A549 (cell line): Measurements from ENCODE around the gene C3orf20. TPM values are rescaled to one million over a fixed set of nuclear protein-coding genes. Genes with fewer than 3 reads are reported as not detected.

Source experiments
- ATAC-seq, 2 experiments: fragments of 200-7000 bp in 1 of 2; fragments of >200 bp in 1 of 2; cut with Nextera tagmentation in 1 of 2; cut with Tn5 transposase in 1 of 2; 3 replicates each; pipeline versions ENCODE4 v1.8.0 to v1.9.1; 2018 to 2020; ENCODE audit warnings: mild to moderate bottlenecking in 1 of 2, moderate library complexity in 1 of 2
- CTCF ChIA-PET: fragments of 300-600 bp; sonication (Branson Sonifier 250); formaldehyde crosslinking; extraction: SDS; loops from one replicate; lab custom pipeline; 2021; ENCODE audit warnings: antibody characterized with exemption, inconsistent platforms; lab: Yijun Ruan, JAX
- POLR2A ChIA-PET: fragments of 350-600 bp; formaldehyde crosslinking; extraction: SDS; loops from one replicate; lab custom pipeline; 2021; ENCODE audit warnings: antibody characterized with exemption, inconsistent platforms; lab: Yijun Ruan, JAX
- DNase-seq, 2 experiments: peaks; one replicate each; pipeline versions ENCODE4 v3.0.0 to v3.0.0-alpha.2; 2011 to 2016; ENCODE audit warnings: low read depth in 1 of 2, low spot score in 1 of 2
- FAIRE-seq: peaks from 2 replicates; lab custom pipeline; 2011; peaks lifted over from hg19 to GRCh38; lab: Jason Lieb, UNC
- H3K27ac ChIP-seq, 2 experiments: fragments of >200 bp; sonication (Bioruptor Twin); formaldehyde crosslinking; 3 replicates each; pipeline ENCODE4 v1.5.1; 2016 to 2017
- H3K4me1 ChIP-seq: fragments of >200 bp; sonication (Bioruptor Twin); formaldehyde crosslinking; 3 replicates; pipeline ENCODE4 v1.6.1; 2016
- H3K4me2 ChIP-seq: fragments of >200 bp; sonication (Bioruptor Twin); formaldehyde crosslinking; 3 replicates; pipeline ENCODE4 v1.6.1; 2016
- H3K4me3 ChIP-seq: fragments of >200 bp; sonication (Bioruptor Twin); formaldehyde crosslinking; 3 replicates; pipeline ENCODE4 v1.5.1; 2016
- H3K9me3 ChIP-seq: fragments of >200 bp; sonication (Bioruptor Twin); formaldehyde crosslinking; 3 replicates; pipeline ENCODE4 v1.6.1; 2016
- CBX2 ChIP-seq: fragments of 200-600 bp; sonication (generic); IDR thresholded peaks from 2 replicates; pipeline ENCODE4 v1.6.1; 2016; ENCODE audit warnings: low read depth, mild to moderate bottlenecking, borderline replicate concordance
- CEBPB ChIP-seq, 2 experiments: fragments of >200 bp in 1 of 2; sonication (Bioruptor Twin) in 1 of 2; formaldehyde crosslinking in 1 of 2; IDR thresholded peaks; 2 replicates each; pipeline ENCODE4 v1.6.1; 2012 to 2016
- CHD4 ChIP-seq: fragments of 200-600 bp; sonication (generic); IDR thresholded peaks from 2 replicates; pipeline ENCODE4 v1.6.1; 2016; ENCODE audit warnings: antibody characterized with exemption, mild to moderate bottlenecking, borderline replicate concordance
- GATA3 ChIP-seq: IDR thresholded peaks from 2 replicates; pipeline ENCODE4 v1.6.1; 2012; ENCODE audit warnings: borderline replicate concordance
- HOXA7 ChIP-seq: fragments of 250-450 bp; sonication (Bioruptor Pico); IDR thresholded peaks from 2 replicates; pipeline ENCODE4 v1.5.0; 2020; ENCODE audit warnings: mild to moderate bottlenecking, moderate library complexity
- JUNB ChIP-seq: fragments of >200 bp; sonication (Bioruptor Twin); formaldehyde crosslinking; IDR thresholded peaks from 2 replicates; pipeline ENCODE4 v1.6.1; 2016
- KDM1A ChIP-seq: fragments of 200-600 bp; sonication (generic); IDR thresholded peaks from 2 replicates; pipeline ENCODE4 v1.6.1; 2016; ENCODE audit warnings: low read depth, mild to moderate bottlenecking
- MAFK ChIP-seq: fragments of 450-650 bp; IDR thresholded peaks from 2 replicates; pipeline ENCODE4 v1.6.1; 2014; ENCODE audit not compliant: partially characterized antibody
- MAZ ChIP-seq: fragments of 150-350 bp; IDR thresholded peaks from 2 replicates; pipeline ENCODE4 v1.6.1; 2014; ENCODE audit warnings: antibody characterized with exemption, low read depth, low read length, borderline replicate concordance
- NPAS2 ChIP-seq: fragments of 250-450 bp; sonication (Bioruptor Pico); IDR thresholded peaks from 2 replicates; pipeline ENCODE4 v1.8.0; 2022; ENCODE audit warnings: mild to moderate bottlenecking, moderate library complexity, borderline replicate concordance
- POLR2A ChIP-seq: IDR thresholded peaks from 2 replicates; pipeline ENCODE4 v1.6.1; 2012; ENCODE audit warnings: mild to moderate bottlenecking, low read length
- RAD21 ChIP-seq, 2 experiments: fragments of >200 bp in 1 of 2; sonication (Bioruptor Twin) in 1 of 2; formaldehyde crosslinking in 1 of 2; IDR thresholded peaks in 1 of 2; conservative IDR thresholded peaks in 1 of 2; 2 replicates in 1 of 2; 3 replicates in 1 of 2; pipeline ENCODE4 v1.6.1; 2012 to 2018; ENCODE audit warnings: inconsistent platforms in 1 of 2
- RCOR1 ChIP-seq: fragments of 150-350 bp; IDR thresholded peaks from 2 replicates; pipeline ENCODE4 v1.6.1; 2014; ENCODE audit warnings: antibody characterized with exemption, low read length, low read depth
- RFX5 ChIP-seq: fragments of 450-650 bp; IDR thresholded peaks from 2 replicates; pipeline ENCODE4 v1.7.1; 2014; ENCODE audit warnings: antibody characterized with exemption, mild to moderate bottlenecking, moderate library complexity
- SREBF2 ChIP-seq: fragments of 450-650 bp; IDR thresholded peaks from 2 replicates; pipeline ENCODE4 v1.6.1; 2014; ENCODE audit warnings: mild to moderate bottlenecking, moderate library complexity
- TFCP2L1 ChIP-seq: fragments of 250-450 bp; sonication (Bioruptor Pico); IDR thresholded peaks from 2 replicates; pipeline ENCODE4 v1.5.0; 2021; ENCODE audit warnings: mild to moderate bottlenecking
- TP53 ChIP-seq: fragments of 250-450 bp; sonication (Bioruptor Pico); IDR thresholded peaks from 2 replicates; pipeline ENCODE4 v1.5.0; 2021; ENCODE audit warnings: mild to moderate bottlenecking, moderate library complexity
- ZNF302 ChIP-seq: fragments of 250-450 bp; sonication (Bioruptor Pico); IDR thresholded peaks from 2 replicates; pipeline ENCODE4 v1.9.0; 2021; ENCODE audit warnings: inconsistent platforms, mild to moderate bottlenecking, moderate library complexity
- WGBS: methylation state at CpG from one replicate; pipeline ENCODE4 v1.1.6; 2017; ENCODE audit errors: missing lambda C conversion rate; 5-methylcytosine and 5-hydroxymethylcytosine counted together
- polyA plus RNA-seq, 4 experiments: library from polyadenylated mRNA; depleted of rRNA in 3 of 4; stranded (reverse); fragments of >200 nt; fragmentation: RNase III in 1 of 4; extraction: RNeasy Plus Mini Kit Qiagen cat#74134 plus additional on column Dnase treatment in 1 of 4; gene quantifications; 2 replicates in 3 of 4; 3 replicates in 1 of 4; pipeline ENCODE4 v1.2.3, GENCODE V29; 2011 to 2017
- TF ChIP-seq, protein P1 (sequence below): fragments of 450-650 bp; IDR thresholded peaks from 2 replicates; pipeline ENCODE4 v1.6.1; 2014; ENCODE audit warnings: antibody characterized with exemption
- TF ChIP-seq, protein P2 (sequence below): fragments of >200 bp; sonication (Bioruptor Twin); formaldehyde crosslinking; IDR thresholded peaks from 2 replicates; pipeline ENCODE4 v1.6.1; 2016
- TF ChIP-seq, protein P3 (sequence below): IDR thresholded peaks from 2 replicates; pipeline ENCODE4 v1.6.1; 2012; ENCODE audit warnings: low read depth, borderline replicate concordance
- TF ChIP-seq, protein P4 (sequence below): fragments of 150-350 bp; IDR thresholded peaks from 2 replicates; pipeline ENCODE4 v1.6.1; 2014; ENCODE audit warnings: low read depth, mild to moderate bottlenecking, low read length
- TF ChIP-seq, protein P5 (sequence below): fragments of >200 bp; sonication (Bioruptor Twin); formaldehyde crosslinking; IDR thresholded peaks from 3 replicates; pipeline ENCODE4 v1.6.1; 2016
- TF ChIP-seq, protein P6 (sequence below): fragments of 250-450 bp; sonication (Bioruptor Pico); IDR thresholded peaks from 2 replicates; pipeline ENCODE4 v1.5.0; 2021; ENCODE audit warnings: mild to moderate bottlenecking, moderate library complexity, borderline replicate concordance

C3orf20 gene
- polyA plus RNA-seq, 2 of the 4 experiments (the other 2 are of a cell fraction): 0.05 TPM; not detected in 1

DNA sequence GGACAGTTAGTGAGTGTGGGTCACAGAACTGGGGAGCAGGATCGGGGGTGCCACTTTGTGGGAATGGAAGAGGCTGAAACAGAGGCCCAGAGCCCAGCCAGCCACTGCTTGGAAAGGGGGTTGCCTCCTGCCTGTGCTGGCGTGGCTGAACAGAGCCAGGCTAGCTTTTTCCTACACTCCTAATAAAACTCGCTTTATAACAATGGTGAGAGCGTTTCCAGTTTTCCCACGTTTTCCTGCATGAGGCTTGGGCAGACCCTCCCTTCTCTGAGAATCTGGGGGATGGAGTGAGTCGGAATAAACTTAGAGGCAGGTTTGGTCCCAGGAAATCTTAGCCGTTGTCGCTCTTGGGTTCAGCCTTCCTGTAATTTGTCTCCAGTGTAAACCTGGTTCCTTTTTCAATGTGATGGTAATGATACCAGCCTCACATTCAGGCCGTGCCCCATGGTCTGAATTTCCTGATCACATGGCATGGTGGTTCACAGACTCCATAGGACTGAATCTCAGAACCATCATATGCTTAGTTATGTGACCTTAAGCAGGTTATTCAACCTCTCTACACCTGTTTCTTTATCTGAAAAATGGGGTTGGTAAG is 137.4 kb downstream of the C3orf20 start:
- no peak for FAIRE-seq
- Histone ChIP-seq H3K4me1 (no peaks in the 10 kb centered on the region), H3K4me2 (no peak overlapping the region), H3K4me3 (no peak overlapping the region), H3K27ac (no peak overlapping the region), H3K9me3 (no peaks in the 10 kb centered on the region)
- WGBS: 58% methylated on average over 9 of the region's 9 CpGs
- no peak for TF ChIP-seq ZNF302
- TF ChIP-seq, protein P1, sequence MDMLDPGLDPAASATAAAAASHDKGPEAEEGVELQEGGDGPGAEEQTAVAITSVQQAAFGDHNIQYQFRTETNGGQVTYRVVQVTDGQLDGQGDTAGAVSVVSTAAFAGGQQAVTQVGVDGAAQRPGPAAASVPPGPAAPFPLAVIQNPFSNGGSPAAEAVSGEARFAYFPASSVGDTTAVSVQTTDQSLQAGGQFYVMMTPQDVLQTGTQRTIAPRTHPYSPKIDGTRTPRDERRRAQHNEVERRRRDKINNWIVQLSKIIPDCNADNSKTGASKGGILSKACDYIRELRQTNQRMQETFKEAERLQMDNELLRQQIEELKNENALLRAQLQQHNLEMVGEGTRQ: no peak
- TF ChIP-seq, protein P2, sequence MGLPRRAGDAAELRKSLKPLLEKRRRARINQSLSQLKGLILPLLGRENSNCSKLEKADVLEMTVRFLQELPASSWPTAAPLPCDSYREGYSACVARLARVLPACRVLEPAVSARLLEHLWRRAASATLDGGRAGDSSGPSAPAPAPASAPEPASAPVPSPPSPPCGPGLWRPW: no peak
- ChIA-PET POLR2A (no interaction called here), CTCF (interaction anchor here (1.4 kb wide), 1 partner anchor 28 kb away, joined by 3 read pairs; no protein-coding TSS in a partner anchor)
- no peak for DNase-seq
- no peak for ATAC-seq

DNA sequence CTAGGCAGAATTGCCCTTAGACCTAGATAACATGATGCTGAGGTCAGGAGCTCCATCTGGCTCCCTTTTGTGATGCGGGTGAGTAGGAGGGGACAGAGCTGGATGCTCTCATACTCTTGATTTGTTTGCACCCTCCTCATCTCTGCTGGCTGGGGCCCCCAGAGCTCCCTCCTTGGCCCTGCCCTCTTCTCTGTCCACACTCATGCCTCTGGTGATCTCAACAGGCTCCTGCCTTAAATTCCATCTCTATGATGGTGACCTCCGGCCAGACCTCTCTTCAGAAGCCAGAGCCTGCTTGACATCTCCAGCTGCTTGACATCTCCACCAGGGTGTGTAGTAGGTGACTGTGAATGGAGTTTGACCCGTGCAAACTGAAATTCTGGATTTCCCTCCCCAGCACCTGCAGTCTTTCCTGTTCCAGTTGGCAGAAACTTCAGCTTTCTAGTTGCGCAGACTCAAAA is 139.5 kb downstream of the C3orf20 start:
- H3K4me2 ChIP-seq: no peak overlapping the region
- H3K4me1 ChIP-seq: no peaks in the 10 kb centered on the region
- WGBS: 37% methylated on average over 4 of the region's 4 CpGs
- no peaks in the 10 kb centered on the region for H3K9me3 ChIP-seq
- ChIA-PET POLR2A (no interaction called here), CTCF (interaction anchor here (0.9 to 1.1 kb wide), 3 partner anchors 9 to 16 kb away, joined by 3 to 4 read pairs (median 4); no protein-coding TSS in a partner anchor)
- H3K27ac ChIP-seq: no peak overlapping the region
- DNase-seq: no peak
- FAIRE-seq: no peak
- no peak for TF ChIP-seq TFCP2L1 (CRISPR knock-in tag)
- TF ChIP-seq MAFK: no peak
- TF ChIP-seq RAD21 (conservative IDR thresholded peaks at IDR 0.05 in 1 of 2, IDR thresholded peaks at IDR 0.05 in 1 of 2): no peak
- TF ChIP-seq, protein P3, sequence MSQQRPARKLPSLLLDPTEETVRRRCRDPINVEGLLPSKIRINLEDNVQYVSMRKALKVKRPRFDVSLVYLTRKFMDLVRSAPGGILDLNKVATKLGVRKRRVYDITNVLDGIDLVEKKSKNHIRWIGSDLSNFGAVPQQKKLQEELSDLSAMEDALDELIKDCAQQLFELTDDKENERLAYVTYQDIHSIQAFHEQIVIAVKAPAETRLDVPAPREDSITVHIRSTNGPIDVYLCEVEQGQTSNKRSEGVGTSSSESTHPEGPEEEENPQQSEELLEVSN: no peak
- no peak for TF ChIP-seq JUNB
- H3K4me3 ChIP-seq: no peak overlapping the region
- peak; percentile 5 to 45; a peak in 2 of 6 replicates for ATAC-seq

DNA sequence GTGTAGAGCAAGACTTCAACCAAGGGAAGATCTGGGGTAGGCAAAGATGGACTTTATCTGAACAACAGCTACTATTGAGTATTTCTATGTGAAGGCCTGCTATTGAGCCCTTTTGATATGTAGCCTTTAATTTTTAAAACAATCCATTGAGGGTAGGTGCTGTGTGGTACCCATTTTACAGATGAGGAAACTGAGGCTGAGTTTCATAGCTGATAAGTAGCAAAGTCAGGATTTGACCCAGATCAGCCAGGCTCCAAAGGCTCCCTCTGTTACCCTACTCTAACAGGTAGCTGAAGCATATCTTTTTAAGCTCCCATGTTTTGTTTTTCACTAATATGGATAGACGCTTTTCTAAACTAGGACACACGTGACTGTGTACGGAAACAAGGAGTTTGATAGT is 141.4 kb downstream of the C3orf20 start:
- no peak for FAIRE-seq
- no peak for ATAC-seq
- no peak for DNase-seq
- Histone ChIP-seq H3K4me3 (no peak overlapping the region), H3K9me3 (no peaks in the 10 kb centered on the region), H3K4me1 (no peaks in the 10 kb centered on the region), H3K4me2 (no peak overlapping the region), H3K27ac (no peak overlapping the region)
- TF ChIP-seq TP53 (no peak), HOXA7 (CRISPR knock-in tag) (no peak), CHD4 (no peak), MAFK (no peak), GATA3 (no peak), NPAS2 (CRISPR knock-in tag) (no peak)
- TF ChIP-seq, protein P4, sequence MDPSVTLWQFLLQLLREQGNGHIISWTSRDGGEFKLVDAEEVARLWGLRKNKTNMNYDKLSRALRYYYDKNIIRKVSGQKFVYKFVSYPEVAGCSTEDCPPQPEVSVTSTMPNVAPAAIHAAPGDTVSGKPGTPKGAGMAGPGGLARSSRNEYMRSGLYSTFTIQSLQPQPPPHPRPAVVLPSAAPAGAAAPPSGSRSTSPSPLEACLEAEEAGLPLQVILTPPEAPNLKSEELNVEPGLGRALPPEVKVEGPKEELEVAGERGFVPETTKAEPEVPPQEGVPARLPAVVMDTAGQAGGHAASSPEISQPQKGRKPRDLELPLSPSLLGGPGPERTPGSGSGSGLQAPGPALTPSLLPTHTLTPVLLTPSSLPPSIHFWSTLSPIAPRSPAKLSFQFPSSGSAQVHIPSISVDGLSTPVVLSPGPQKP: no peak
- ChIA-PET CTCF (interaction anchor here (0.7 to 1.5 kb wide), 5 partner anchors 18 to 56 kb away, joined by 3 to 5 read pairs (median 3); no protein-coding TSS in a partner anchor), POLR2A (no interaction called here)
- 62% methylated on average over 3 of the region's 3 CpGs for WGBS

DNA sequence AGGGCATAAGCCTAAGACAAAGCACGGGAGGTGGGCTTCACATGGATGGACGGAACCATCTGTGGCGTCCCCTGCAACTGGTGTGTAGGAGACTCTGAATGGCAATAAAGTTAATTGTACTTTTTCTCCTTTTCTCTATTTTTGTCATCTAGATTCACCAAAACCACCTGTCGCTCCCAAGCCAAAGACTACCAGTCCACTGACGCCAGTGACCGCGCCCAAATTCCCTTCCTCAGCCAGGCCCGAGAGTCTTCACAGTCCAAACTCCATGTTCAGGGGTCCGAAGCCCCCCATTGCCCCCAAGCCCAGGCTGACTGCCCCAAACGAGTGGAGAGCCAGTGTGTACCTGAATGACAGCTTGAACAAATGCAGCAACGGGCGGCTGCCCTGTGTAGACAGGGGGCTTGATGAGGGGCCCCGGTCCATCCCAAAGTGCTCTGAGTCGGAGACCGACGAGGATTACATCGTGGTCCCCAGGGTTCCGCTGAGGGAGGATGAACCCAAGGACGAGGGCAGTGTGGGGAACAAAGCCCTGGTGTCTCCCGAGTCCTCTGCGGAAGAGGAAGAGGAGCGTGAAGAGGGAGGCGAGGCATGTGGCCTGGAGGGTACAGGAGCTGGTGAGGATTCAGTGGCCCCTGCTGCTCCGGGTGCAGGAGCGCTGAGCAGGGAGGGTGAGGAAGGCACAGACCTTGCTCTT is 144.0 kb downstream of the C3orf20 start, which contains the start of gene FGD5:
Gene FGD5 (plus strand): TSS at position 159 of the 697 bp plus-strand sequence. CDS start 110 bp downstream, at position 269.
- H3K27ac ChIP-seq: no peak within 1 kb of the TSS
- POLR2A ChIA-PET: no interaction called here
- no peak within 1 kb of the TSS for H3K4me3 ChIP-seq
- DNase-seq: no peak
- H3K4me2 ChIP-seq: no peak within 1 kb of the TSS
- ATAC-seq: no peak
- CTCF ChIA-PET: no interaction called here
- no peaks in the 10 kb centered on the region for H3K4me1 ChIP-seq
- FAIRE-seq: no peak
- H3K9me3 ChIP-seq: no peaks in the 10 kb centered on the region
- 38% methylated on average over 25 of the region's 25 CpGs for WGBS
- TF ChIP-seq MAZ (no peak), MAFK (no peak), RCOR1 (no peak), RFX5 (no peak), CEBPB (IDR thresholded peaks at IDR 0.05) (no peak), SREBF2 (no peak), KDM1A (no peak), POLR2A (no peak), CBX2 (no peak), JUNB (no peak)
- TF ChIP-seq, protein P5, sequence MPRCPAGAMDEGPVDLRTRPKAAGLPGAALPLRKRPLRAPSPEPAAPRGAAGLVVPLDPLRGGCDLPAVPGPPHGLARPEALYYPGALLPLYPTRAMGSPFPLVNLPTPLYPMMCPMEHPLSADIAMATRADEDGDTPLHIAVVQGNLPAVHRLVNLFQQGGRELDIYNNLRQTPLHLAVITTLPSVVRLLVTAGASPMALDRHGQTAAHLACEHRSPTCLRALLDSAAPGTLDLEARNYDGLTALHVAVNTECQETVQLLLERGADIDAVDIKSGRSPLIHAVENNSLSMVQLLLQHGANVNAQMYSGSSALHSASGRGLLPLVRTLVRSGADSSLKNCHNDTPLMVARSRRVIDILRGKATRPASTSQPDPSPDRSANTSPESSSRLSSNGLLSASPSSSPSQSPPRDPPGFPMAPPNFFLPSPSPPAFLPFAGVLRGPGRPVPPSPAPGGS: no peak
- TF ChIP-seq, protein P6, sequence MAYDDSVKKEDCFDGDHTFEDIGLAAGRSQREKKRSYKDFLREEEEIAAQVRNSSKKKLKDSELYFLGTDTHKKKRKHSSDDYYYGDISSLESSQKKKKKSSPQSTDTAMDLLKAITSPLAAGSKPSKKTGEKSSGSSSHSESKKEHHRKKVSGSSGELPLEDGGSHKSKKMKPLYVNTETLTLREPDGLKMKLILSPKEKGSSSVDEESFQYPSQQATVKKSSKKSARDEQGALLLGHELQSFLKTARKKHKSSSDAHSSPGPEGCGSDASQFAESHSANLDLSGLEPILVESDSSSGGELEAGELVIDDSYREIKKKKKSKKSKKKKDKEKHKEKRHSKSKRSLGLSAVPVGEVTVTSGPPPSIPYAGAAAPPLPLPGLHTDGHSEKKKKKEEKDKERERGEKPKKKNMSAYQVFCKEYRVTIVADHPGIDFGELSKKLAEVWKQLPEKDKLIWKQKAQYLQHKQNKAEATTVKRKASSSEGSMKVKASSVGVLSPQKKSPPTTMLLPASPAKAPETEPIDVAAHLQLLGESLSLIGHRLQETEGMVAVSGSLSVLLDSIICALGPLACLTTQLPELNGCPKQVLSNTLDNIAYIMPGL (CRISPR knock-in tag): no peak
